ENCODE data around the gene SAFB2. TPM values are rescaled to one million over a fixed set of nuclear protein-coding genes. Genes with fewer than 3 reads are reported as not detected.

SAFB2 gene
- total and polyA plus RNA-seq, 9 of the 15 experiments (the other 6 are each of a cell fraction or from before 2014, with no cell fraction given): 4.5 to 103 (median 47.3) TPM

GRCh38 chr19:5585461-5586299 lies 36.9 kb downstream of the SAFB2 start (continued):
- TF ChIP-seq ZNF398 (CRISPR knock-in tag; IDR thresholded peaks at IDR 0.05): no peak
- TF ChIP-seq ZNF311 (CRISPR knock-in tag; IDR thresholded peaks at IDR 0.05): no peak
- TF ChIP-seq PRDM10 (IDR thresholded peaks at IDR 0.05; ENCODE audit: partially characterized antibody): no peak
- no peak for TF ChIP-seq ZBTB34 (CRISPR knock-in tag; IDR thresholded peaks at IDR 0.05)
- TF ChIP-seq TCF3 (CRISPR knock-in tag; IDR thresholded peaks at IDR 0.05): peak; percentile 76
- peak; percentile 81; the same call in 1 of the 2 replicates for TF ChIP-seq ZBTB7A (IDR thresholded peaks at IDR 0.05; ENCODE audit: borderline replicate concordance, control insufficient read depth, low read depth, low read length)
- no peak for TF ChIP-seq PTBP1 (IDR thresholded peaks at IDR 0.05; ENCODE audit: low read depth, low read length)
- TF ChIP-seq CBX2 (IDR thresholded peaks at IDR 0.05; ENCODE audit: insufficient read depth, low read length, poor library complexity, severe bottlenecking): no peak
- TF ChIP-seq ZNF41 (CRISPR knock-in tag; conservative IDR thresholded peaks at IDR 0.05): no peak
- no peak for TF ChIP-seq THRAP3 (IDR thresholded peaks at IDR 0.05; ENCODE audit: borderline replicate concordance)
- no peak for TF ChIP-seq GABPB2 (CRISPR knock-in tag; conservative IDR thresholded peaks at IDR 0.05)
- TF ChIP-seq RREB1 (CRISPR knock-in tag; IDR thresholded peaks at IDR 0.05): no peak

Measured in K562 (cell line).